ENCODE measurements around the gene AKT2.
"Not testable (repeated sequence)": the region's sequence is repeated elsewhere in the genome, so short reads cannot be mapped to it uniquely, and the experiment has no call there.

- TF ChIP-seq POLR2A, POU2F2, SPI1, POLR2AphosphoS5 (IDR thresholded peaks at IDR 0.05; ENCODE audit: low read depth, low read length): not testable (repeated sequence)
Measured at GRCh38 chr19:40219029-40219428, 66.1 kb downstream of the AKT2 start.
